Sigmoid colon (tissue), 3 donors: Measurements from ENCODE around the gene FAM110C.

ENCODE experiments used
- POLR2A ChIP-seq, 2 donors: fragments of 450-650 bp; IDR thresholded peaks; one replicate each; pipeline ENCODE4 v1.6.1; 2016; ENCODE audit warnings: antibody characterized with exemption in 2 of 2, mild to moderate bottlenecking in 2 of 2, moderate library complexity in 2 of 2
- TF ChIP-seq, protein P1 (sequence below), 4 experiments: fragments of 450-650 bp in 3 of 4; fragments of 200-600 bp in 1 of 4; IDR thresholded peaks; one replicate each; pipeline ENCODE4 v1.5.1; 2016 to 2019; ENCODE audit warnings: antibody characterized with exemption in 4 of 4, mild to moderate bottlenecking in 3 of 4, moderate library complexity in 2 of 4

DNA sequence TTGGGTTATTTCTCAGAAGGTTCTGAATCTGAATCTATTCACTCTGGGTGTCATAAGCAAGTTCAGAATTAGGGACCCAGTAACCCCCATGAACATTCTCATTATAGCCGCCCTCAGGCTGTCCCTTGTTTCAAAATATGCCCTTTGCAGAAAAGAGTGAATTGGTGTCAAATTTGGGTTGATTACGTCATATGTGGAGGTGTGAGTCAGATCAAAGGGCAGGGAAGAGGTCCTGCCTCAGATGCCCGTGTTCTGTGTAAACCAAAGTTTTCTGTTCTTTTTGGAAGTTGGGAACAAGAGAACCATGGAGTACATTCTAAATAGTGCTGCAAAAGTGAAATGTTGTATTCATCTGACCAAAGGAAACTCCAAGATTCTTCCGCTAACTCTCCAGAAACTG lies 5.8 kb downstream of the FAM110C start:
- TF ChIP-seq, protein P1, sequence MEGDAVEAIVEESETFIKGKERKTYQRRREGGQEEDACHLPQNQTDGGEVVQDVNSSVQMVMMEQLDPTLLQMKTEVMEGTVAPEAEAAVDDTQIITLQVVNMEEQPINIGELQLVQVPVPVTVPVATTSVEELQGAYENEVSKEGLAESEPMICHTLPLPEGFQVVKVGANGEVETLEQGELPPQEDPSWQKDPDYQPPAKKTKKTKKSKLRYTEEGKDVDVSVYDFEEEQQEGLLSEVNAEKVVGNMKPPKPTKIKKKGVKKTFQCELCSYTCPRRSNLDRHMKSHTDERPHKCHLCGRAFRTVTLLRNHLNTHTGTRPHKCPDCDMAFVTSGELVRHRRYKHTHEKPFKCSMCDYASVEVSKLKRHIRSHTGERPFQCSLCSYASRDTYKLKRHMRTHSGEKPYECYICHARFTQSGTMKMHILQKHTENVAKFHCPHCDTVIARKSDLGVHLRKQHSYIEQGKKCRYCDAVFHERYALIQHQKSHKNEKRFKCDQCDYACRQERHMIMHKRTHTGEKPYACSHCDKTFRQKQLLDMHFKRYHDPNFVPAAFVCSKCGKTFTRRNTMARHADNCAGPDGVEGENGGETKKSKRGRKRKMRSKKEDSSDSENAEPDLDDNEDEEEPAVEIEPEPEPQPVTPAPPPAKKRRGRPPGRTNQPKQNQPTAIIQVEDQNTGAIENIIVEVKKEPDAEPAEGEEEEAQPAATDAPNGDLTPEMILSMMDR (IDR thresholded peaks at IDR 0.05): no peak
- TF ChIP-seq POLR2A (IDR thresholded peaks at IDR 0.05): no peak
